GM12878 (cell line): Measurements from ENCODE around the gene ANTXR1. TPM values are rescaled to one million over a fixed set of nuclear protein-coding genes. Genes with fewer than 3 reads are reported as not detected.

Source experiments
- ATAC-seq: fragments of 200-7000 bp; cut with Tn5 transposase; 3 replicates; pipeline ENCODE4 v1.9.1; 2020; ENCODE audit warnings: mild to moderate bottlenecking, moderate library complexity
- BruUV-seq: library from RNA; stranded (reverse); fragments of 400-500 nt; replicated peaks from 2 replicates; lab custom pipeline; 2021; lab: Mats Ljungman, UMichigan
- CTCF ChIA-PET: fragments of 300-600 bp; sonication (Branson Sonifier 250); formaldehyde crosslinking; extraction: SDS; loops from one replicate; lab custom pipeline; 2021; ENCODE audit warnings: inconsistent platforms; lab: Yijun Ruan, JAX
- POLR2A ChIA-PET: fragments of 350-600 bp; formaldehyde crosslinking; extraction: SDS; loops from one replicate; lab custom pipeline; 2021; ENCODE audit warnings: inconsistent platforms; lab: Charles Lee
- RAD21 ChIA-PET: fragments of 300-600 bp; sonication (Branson Sonifier 250); formaldehyde crosslinking; loops from one replicate; lab custom pipeline; 2023; ENCODE audit warnings: antibody characterized with exemption; ENCODE audit not compliant: unreplicated experiment; lab: Charles Lee
- SMC1A ChIA-PET: fragments of 300-600 bp; sonication (Branson Sonifier 250); formaldehyde crosslinking; loops from one replicate; lab custom pipeline; 2023; ENCODE audit not compliant: unreplicated experiment, uncharacterized antibody; lab: Charles Lee
- DNase-seq: peaks from one replicate; pipeline ENCODE4 v3.0.0-alpha.2; 2011; ENCODE audit warnings: low read depth, low spot score
- FAIRE-seq: peaks from 3 replicates; lab custom pipeline; 2011; peaks lifted over from hg19 to GRCh38; lab: Jason Lieb, UNC
- H2AFZ ChIP-seq: 2 replicates; pipeline ENCODE4 v1.6.0; 2011; ENCODE audit warnings: low read depth, low read length, control low read depth; ENCODE audit not compliant: control insufficient read depth
- H3K27ac ChIP-seq: 2 replicates; pipeline ENCODE4 v1.5.1; 2011; ENCODE audit warnings: control low read depth; ENCODE audit not compliant: control insufficient read depth, insufficient read depth
- H3K27me3 ChIP-seq, 2 experiments: replicated peaks in 1 of 2; 2 replicates each; pipeline versions ENCODE4 v1.6.0 to v1.6.1; 2011; ENCODE audit warnings: low read length in 1 of 2; ENCODE audit not compliant: control insufficient read depth in 2 of 2, insufficient read depth in 2 of 2
- H3K36me3 ChIP-seq, 2 experiments: 2 replicates each; pipeline ENCODE4 v1.5.1; 2011; ENCODE audit warnings: low read length in 1 of 2; ENCODE audit not compliant: control insufficient read depth in 2 of 2, insufficient read depth in 2 of 2
- H3K4me1 ChIP-seq: 2 replicates; pipeline ENCODE4 v1.6.1; 2011; ENCODE audit warnings: mild to moderate bottlenecking, low read length, moderate library complexity, mixed read lengths; ENCODE audit not compliant: control insufficient read depth, insufficient read depth
- H3K4me2 ChIP-seq: 2 replicates; pipeline ENCODE4 v1.6.0; 2011; ENCODE audit warnings: control low read depth; ENCODE audit not compliant: control insufficient read depth, insufficient read depth
- H3K4me3 ChIP-seq: fragments of 200-600 bp; sonication (generic); 2 replicates; pipeline ENCODE4 v1.5.1; 2016
- H3K79me2 ChIP-seq: 2 replicates; pipeline ENCODE4 v1.6.0; 2011; ENCODE audit warnings: low read length; ENCODE audit not compliant: control insufficient read depth, insufficient read depth
- H3K9ac ChIP-seq: 2 replicates; pipeline ENCODE4 v1.8.0; 2011; ENCODE audit warnings: low read length, control low read depth, mixed read lengths; ENCODE audit not compliant: control insufficient read depth, insufficient read depth
- H3K9me3 ChIP-seq: replicated peaks from 3 replicates; pipeline ENCODE4 v1.5.1; 2011; ENCODE audit warnings: mild to moderate bottlenecking, low read length; ENCODE audit not compliant: control insufficient read depth, insufficient read depth
- H4K20me1 ChIP-seq: 2 replicates; pipeline ENCODE4 v1.6.0; 2011; ENCODE audit not compliant: control insufficient read depth, insufficient read depth
- CBX3 ChIP-seq: fragments of 200-600 bp; sonication (generic); IDR thresholded peaks from 2 replicates; pipeline ENCODE4 v1.6.1; 2016; ENCODE audit warnings: low read depth, borderline replicate concordance
- HDGF ChIP-seq: fragments of 450-650 bp; IDR thresholded peaks from 2 replicates; pipeline ENCODE4 v1.6.1; 2016; ENCODE audit warnings: antibody characterized with exemption
- IKZF2 ChIP-seq, 2 experiments: fragments of 450-650 bp; IDR thresholded peaks; 2 replicates each; pipeline ENCODE4 v1.6.1; 2017; ENCODE audit warnings: mild to moderate bottlenecking in 2 of 2, moderate library complexity in 2 of 2
- WGBS: methylation state at CpG from one replicate; pipeline ENCODE4 v1.1.6; 2016; ENCODE audit warnings: low lambda C conversion rate; ENCODE audit not compliant: insufficient replicate concordance, insufficient coverage; ENCODE audit errors: missing lambda C conversion rate; 5-methylcytosine and 5-hydroxymethylcytosine counted together
- in situ Hi-C: fragments of 300-500 bp; cut with MboI; formaldehyde crosslinking; loops from 9 replicates; pipeline ENCODE4 v1.14.3; 2018; ENCODE audit warnings: mixed read lengths
- intact Hi-C: fragments of 100-400 bp; cut with micrococcal nuclease; formaldehyde crosslinking; loops from one replicate; pipeline ENCODE4 v1.14.2; 2022; ENCODE audit not compliant: unreplicated experiment
- polyA plus RNA-seq, 11 experiments: library from polyadenylated mRNA; depleted of rRNA in 4 of 11; unstranded in 6 of 11; stranded (reverse) in 5 of 11; fragments of >200 nt; fragmentation: Nextera tagmentation in 4 of 11; fragmentation: Illumina TruSeq in 1 of 11; extraction: Ambion mirVana in 4 of 11; extraction: Trizol in 1 of 11; gene quantifications; 1 replicate in 1 of 11; 2 replicates in 10 of 11; pipeline versions ENCODE4 v1.2.1 to v1.2.3, GENCODE V29; 2011 to 2016; ENCODE audit warnings: inconsistent platforms in 2 of 11, missing spikeins in 2 of 11, low read depth in 1 of 11
- total RNA-seq, 4 experiments: library from RNA; depleted of rRNA in 3 of 4; stranded (reverse); fragments of >200 nt in 3 of 4; fragmentation: Illumina TruSeq in 1 of 4; extraction: Trizol in 1 of 4; gene quantifications; 2 replicates each; pipeline versions ENCODE4 v1.2.1 to v1.2.3, GENCODE V29; 2013 to 2021
- TF ChIP-seq, protein P1 (sequence below): IDR thresholded peaks from 2 replicates; pipeline ENCODE4 v1.6.1; 2012; ENCODE audit warnings: mild to moderate bottlenecking, low read depth, low read length
- TF ChIP-seq, protein P2 (sequence below): fragments of 450-650 bp; formaldehyde crosslinking; IDR thresholded peaks from 2 replicates; pipeline ENCODE4 v1.4.0; 2020; ENCODE audit warnings: mild to moderate bottlenecking, moderate library complexity
- TF ChIP-seq, protein P3 (sequence below): fragments of 450-650 bp; IDR thresholded peaks from 2 replicates; pipeline ENCODE4 v1.6.1; 2017; ENCODE audit warnings: mild to moderate bottlenecking, moderate library complexity

The ANTXR1 gene
- total and polyA plus RNA-seq, 10 of the 15 experiments (the other 5 are each of a cell fraction or from before 2014, with no cell fraction given): 0.09 to 0.26 TPM; not detected in 8

DNA sequence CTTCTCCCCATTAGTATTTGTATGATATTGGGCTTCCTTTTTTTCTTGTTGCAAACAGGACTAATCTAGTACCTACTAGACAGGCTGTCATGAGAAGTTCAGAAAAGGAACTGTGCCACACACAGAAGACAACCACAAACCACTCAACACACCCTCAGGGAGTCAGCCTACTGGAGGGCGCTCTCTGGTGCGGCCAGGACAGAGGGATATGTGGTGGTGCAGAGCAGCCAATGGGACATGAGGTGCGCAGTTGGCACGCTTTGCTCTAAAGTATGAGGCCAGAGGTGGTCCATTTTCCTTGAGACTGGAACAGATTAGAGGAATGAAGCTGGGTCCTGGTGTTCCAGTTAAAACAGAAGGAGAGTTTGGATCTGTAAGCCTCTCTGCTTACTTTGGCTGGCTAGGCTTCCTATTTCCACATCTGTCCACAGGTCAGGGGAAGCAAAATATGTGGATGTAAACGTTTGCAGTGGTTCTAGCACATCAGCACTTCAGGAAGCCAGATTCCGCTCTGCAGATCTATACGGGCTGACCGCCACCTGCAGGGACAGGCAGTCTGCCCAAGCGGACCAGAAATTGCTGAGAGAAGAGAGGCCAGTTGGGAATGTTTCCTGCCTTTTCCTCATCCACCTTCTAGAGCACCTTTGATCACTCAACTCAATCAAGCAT lies 260.0 kb downstream of the ANTXR1 start (continued):
- TF ChIP-seq, protein P1, sequence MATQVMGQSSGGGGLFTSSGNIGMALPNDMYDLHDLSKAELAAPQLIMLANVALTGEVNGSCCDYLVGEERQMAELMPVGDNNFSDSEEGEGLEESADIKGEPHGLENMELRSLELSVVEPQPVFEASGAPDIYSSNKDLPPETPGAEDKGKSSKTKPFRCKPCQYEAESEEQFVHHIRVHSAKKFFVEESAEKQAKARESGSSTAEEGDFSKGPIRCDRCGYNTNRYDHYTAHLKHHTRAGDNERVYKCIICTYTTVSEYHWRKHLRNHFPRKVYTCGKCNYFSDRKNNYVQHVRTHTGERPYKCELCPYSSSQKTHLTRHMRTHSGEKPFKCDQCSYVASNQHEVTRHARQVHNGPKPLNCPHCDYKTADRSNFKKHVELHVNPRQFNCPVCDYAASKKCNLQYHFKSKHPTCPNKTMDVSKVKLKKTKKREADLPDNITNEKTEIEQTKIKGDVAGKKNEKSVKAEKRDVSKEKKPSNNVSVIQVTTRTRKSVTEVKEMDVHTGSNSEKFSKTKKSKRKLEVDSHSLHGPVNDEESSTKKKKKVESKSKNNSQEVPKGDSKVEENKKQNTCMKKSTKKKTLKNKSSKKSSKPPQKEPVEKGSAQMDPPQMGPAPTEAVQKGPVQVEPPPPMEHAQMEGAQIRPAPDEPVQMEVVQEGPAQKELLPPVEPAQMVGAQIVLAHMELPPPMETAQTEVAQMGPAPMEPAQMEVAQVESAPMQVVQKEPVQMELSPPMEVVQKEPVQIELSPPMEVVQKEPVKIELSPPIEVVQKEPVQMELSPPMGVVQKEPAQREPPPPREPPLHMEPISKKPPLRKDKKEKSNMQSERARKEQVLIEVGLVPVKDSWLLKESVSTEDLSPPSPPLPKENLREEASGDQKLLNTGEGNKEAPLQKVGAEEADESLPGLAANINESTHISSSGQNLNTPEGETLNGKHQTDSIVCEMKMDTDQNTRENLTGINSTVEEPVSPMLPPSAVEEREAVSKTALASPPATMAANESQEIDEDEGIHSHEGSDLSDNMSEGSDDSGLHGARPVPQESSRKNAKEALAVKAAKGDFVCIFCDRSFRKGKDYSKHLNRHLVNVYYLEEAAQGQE: no peak

DNA sequence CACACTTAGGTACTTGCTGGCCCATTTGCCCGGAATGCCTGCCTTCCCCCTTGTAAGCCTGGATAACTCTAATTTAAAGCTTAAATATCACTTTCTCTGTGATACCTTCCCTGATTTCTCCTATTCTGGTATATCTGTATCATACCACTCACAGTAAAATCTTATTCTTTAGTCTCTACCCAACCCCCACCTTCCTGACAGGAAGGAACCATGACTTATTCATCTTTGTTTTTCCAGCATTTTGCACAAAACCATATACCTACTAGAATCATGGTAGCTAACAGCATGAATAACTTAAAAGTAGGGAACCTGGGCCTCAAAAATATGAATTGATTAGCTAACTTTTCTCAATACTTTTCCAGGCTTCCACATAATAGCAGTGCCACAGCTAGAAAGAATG lies 262.5 kb downstream of the ANTXR1 start:
- CTCF ChIA-PET: no interaction called here
- Histone ChIP-seq H3K36me3 (no peaks in the 10 kb centered on the region), H3K9me3 (no peaks in the 10 kb centered on the region), H3K4me1 (no peaks in the 10 kb centered on the region), H3K4me3 (no peak overlapping the region), H2AFZ (no peak overlapping the region), H4K20me1 (no peaks in the 10 kb centered on the region), H3K79me2 (no peaks in the 10 kb centered on the region), H3K9ac (no peak overlapping the region), H3K27me3 (0 out of 4 replicates have a peak, but pooled peaks cover 0 to 2% of the 10 kb centered on the region in 2 experiments), H3K4me2 (no peak overlapping the region), H3K27ac (no peak overlapping the region)
- TF ChIP-seq CBX3: no peak
- TF ChIP-seq, protein P2, sequence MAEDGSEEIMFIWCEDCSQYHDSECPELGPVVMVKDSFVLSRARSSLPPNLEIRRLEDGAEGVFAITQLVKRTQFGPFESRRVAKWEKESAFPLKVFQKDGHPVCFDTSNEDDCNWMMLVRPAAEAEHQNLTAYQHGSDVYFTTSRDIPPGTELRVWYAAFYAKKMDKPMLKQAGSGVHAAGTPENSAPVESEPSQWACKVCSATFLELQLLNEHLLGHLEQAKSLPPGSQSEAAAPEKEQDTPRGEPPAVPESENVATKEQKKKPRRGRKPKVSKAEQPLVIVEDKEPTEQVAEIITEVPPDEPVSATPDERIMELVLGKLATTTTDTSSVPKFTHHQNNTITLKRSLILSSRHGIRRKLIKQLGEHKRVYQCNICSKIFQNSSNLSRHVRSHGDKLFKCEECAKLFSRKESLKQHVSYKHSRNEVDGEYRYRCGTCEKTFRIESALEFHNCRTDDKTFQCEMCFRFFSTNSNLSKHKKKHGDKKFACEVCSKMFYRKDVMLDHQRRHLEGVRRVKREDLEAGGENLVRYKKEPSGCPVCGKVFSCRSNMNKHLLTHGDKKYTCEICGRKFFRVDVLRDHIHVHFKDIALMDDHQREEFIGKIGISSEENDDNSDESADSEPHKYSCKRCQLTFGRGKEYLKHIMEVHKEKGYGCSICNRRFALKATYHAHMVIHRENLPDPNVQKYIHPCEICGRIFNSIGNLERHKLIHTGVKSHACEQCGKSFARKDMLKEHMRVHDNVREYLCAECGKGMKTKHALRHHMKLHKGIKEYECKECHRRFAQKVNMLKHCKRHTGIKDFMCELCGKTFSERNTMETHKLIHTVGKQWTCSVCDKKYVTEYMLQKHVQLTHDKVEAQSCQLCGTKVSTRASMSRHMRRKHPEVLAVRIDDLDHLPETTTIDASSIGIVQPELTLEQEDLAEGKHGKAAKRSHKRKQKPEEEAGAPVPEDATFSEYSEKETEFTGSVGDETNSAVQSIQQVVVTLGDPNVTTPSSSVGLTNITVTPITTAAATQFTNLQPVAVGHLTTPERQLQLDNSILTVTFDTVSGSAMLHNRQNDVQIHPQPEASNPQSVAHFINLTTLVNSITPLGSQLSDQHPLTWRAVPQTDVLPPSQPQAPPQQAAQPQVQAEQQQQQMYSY (CRISPR knock-in tag): no peak
- TF ChIP-seq, protein P3, sequence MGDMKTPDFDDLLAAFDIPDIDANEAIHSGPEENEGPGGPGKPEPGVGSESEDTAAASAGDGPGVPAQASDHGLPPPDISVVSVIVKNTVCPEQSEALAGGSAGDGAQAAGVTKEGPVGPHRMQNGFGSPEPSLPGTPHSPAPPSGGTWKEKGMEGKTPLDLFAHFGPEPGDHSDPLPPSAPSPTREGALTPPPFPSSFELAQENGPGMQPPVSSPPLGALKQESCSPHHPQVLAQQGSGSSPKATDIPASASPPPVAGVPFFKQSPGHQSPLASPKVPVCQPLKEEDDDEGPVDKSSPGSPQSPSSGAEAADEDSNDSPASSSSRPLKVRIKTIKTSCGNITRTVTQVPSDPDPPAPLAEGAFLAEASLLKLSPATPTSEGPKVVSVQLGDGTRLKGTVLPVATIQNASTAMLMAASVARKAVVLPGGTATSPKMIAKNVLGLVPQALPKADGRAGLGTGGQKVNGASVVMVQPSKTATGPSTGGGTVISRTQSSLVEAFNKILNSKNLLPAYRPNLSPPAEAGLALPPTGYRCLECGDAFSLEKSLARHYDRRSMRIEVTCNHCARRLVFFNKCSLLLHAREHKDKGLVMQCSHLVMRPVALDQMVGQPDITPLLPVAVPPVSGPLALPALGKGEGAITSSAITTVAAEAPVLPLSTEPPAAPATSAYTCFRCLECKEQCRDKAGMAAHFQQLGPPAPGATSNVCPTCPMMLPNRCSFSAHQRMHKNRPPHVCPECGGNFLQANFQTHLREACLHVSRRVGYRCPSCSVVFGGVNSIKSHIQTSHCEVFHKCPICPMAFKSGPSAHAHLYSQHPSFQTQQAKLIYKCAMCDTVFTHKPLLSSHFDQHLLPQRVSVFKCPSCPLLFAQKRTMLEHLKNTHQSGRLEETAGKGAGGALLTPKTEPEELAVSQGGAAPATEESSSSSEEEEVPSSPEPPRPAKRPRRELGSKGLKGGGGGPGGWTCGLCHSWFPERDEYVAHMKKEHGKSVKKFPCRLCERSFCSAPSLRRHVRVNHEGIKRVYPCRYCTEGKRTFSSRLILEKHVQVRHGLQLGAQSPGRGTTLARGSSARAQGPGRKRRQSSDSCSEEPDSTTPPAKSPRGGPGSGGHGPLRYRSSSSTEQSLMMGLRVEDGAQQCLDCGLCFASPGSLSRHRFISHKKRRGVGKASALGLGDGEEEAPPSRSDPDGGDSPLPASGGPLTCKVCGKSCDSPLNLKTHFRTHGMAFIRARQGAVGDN: no peak
- TF ChIP-seq IKZF2 (IDR thresholded peaks at IDR 0.05): no peak
- no peak for TF ChIP-seq HDGF
- ATAC-seq (no peak), FAIRE-seq (no peak), DNase-seq (no peak)
- POLR2A ChIA-PET: no interaction called here
- SMC1A ChIA-PET: interaction anchor here (1.3 kb wide), 2 partner anchors 10 to 12 kb away, joined by 3 to 4 read pairs; no protein-coding TSS in a partner anchor
- WGBS: 67% methylated on average over 1 of the region's 1 CpG
- BruUV-seq: no TSS peak
- in situ Hi-C loops (no loop called here), intact Hi-C loops (no loop called here)
- RAD21 ChIA-PET: no interaction called here
